Activated CD8-positive, alpha-beta memory T cell treated with anti-CD3 and anti-CD28 coated beads for 48 hours (primary cell): Measurements from ENCODE around the gene RTL9.

ENCODE experiments used
- DNase-seq, 3 experiments: peaks; one replicate each; pipeline ENCODE4 v3.0.0-alpha.2; 2020; ENCODE audit warnings: low read depth in 2 of 3, low spot score in 2 of 3

Gene RTL9

DNA sequence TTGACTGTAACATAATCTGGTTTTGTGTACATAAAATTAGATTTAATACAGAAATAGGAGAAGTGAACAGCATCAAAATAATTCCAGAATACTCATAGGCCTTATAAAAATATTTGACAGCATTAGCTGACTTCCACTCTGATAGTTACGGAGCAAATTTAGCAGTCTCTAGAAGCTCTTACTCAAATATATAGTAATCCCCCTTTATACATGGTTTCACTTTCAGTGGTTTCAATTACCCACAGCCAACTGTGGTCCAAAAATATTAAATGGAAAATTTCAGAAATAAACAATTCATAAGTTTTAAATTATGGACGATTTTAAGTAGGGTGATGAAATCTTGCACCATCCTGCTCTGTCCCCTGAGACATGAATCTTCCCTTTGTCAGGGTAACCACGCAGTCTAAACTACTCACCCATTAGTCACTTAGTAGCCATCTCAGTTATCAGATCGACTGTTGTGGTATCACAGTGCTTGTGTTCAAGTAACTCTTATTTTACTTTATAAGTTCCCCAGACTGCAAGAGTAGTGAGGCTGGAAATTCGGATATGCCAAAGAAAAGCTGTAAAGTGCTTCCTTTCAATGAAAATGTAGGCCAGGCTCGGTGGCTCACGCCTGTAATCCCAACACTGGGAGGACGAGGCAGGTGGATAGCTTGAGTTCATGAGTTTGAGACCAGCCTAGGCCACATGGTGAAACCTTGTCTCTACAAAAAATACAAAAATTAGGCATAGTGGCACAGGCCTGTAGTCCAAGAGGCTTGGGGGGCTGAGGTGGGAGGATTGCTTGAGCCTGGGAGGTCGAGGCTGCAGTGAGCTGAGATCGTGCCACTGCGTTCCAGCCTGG, 17.2 kb upstream of the RTL9 start:
- DNase-seq, result no peak

DNA sequence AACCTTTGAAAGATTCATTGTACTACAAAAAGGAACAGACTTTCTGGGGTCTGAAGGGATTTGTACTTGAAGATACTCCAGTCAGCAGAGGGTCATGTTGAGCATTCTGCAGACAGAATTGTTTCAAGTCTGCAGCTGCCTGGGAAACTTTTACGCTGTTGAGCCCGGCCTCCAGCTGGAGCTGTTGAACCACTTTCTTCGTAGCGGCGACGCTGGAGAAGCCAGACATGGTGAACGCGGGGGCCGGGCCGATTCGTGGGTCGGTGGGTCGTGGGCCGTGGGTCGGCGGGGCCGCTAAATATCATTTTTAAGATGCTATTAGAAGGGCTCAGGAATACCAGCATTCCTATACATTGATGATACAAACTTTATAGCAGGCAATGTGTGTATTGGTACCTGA, 12.0 kb upstream of the RTL9 start:
- DNase-seq, result no peak

DNA sequence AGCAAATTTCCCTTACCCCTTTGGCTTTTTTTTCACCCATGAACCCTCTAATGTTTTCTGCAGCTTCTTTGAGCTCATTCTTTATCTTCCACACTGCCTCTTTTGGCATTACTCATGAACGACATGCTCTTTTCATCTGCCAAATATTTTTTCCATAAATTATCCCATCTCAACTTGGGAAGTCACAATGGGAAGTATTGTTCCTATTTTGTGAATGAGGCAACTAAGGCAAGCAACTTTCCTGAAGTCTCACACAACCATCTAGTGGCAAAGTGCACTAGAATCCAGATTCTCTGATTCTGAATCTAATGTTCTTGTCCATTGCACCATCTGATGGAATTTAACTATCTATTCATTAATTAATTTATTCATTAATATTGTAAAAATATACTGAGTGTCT, 625 bp downstream of the RTL9 start:
- no peak for DNase-seq

DNA sequence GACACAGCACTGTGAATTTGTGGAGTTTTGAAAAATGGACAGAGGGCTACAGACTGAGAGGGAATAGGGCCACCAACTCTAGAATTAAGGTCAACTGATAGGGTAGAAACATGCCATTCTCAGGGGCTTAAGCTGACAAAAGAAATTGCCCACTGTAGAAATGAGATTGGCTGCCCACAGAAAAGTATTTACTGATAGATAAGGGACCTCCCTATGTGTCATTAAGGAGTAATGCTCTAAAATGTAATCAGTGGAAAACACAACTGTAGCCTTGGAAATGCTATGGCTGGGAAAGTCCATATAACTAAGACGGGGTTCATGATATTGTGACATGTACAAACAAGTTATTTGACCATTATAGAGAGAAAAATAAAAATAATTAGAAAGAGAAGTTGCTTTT, 4.6 kb downstream of the RTL9 start:
- DNase-seq, result no peak

DNA sequence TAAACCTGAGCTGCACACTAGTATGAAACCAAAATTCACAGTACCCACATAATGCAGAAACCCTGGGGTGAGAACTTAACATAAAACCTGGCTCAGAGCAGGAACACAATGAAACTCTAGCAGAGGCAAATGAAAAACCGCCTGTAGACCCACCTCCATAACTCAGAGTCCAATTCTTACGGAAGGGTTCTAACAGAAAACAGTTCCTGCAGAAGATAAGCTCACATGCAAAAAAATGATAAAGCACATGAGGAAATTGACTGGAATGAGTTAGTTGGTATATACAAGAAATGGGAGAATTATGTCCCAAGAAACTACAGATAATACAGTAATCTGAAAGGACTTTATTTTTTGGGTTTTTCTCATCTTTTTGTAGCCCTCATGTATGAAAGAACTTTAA, 14.7 kb downstream of the RTL9 start:
- DNase-seq, result no peak

DNA sequence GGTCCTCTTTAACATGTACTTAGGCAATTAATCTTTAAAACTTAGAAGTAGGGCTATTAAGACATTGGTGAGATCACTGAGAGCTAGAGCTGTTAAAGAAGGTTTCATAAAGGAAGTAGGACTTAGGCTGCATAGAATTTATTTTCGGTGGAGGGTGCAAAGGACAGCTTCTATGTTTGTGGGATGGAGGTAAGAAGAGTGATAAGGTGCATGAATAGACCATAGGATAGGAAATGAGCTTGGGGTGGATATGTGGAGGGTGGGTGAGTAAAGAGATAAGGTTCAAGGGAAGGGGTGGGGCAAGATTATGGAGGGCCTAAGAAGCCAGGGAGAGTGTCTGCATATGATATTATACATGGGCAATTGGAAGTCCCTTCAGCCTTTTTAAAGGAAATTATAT, 15.9 kb downstream of the RTL9 start:
- no peak for DNase-seq

DNA sequence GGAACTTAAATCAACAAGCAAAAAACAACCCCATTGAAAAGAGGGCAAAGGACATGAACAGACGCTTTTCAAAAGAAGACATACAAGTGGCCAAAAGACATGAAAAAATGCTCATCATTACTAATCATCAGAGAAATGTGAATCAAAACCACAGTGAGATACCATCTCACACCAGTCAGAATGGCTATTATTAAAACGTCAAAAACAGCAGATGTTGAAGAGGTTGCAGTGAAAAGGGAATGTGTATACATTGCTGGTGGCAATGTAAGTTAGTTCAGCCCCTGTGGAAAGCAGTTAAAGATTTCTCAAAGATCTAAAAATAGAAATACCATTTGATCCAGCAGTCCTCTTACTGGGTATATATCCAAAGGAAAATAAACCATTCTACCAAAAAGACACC, 22.6 kb downstream of the RTL9 start:
- no peak for DNase-seq

DNA sequence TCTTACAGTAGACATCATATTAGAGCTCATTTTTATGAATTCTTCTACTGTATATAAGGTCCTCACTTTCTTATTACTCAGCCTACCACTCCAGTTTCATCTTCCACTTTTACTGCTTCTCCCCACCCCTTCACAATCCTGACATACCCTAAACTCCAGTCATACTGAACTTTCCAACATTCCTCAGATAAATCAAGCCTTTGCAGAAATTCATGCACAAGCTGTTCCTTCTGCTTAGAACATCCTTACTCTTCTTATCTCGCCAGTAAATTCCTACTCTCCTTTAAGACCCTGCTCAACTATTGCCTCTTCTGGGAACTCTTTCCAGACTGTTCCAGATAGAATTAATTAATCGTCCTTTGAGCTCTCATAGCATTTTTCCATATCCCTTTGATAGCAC, 24.8 kb downstream of the RTL9 start:
- no peak for DNase-seq

DNA sequence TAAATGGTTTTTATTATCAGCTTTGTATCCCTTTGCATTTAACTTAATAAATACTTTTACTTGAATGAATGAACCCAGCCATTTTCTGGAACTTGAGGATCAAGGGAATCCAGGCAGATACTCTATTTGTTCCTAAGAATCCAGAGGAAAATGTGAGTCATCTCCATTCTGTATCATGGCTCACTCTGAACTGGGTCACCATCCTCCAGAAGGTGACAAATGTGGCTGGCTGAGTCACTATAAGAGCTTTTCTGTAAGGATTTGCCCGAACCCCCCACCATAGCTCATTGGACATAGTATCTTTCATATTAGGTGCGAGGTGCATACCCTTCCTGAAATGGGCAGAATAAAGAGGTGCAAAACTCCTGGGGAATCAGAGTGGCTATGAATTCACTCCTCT, 25.8 kb downstream of the RTL9 start:
- DNase-seq, result no peak

DNA sequence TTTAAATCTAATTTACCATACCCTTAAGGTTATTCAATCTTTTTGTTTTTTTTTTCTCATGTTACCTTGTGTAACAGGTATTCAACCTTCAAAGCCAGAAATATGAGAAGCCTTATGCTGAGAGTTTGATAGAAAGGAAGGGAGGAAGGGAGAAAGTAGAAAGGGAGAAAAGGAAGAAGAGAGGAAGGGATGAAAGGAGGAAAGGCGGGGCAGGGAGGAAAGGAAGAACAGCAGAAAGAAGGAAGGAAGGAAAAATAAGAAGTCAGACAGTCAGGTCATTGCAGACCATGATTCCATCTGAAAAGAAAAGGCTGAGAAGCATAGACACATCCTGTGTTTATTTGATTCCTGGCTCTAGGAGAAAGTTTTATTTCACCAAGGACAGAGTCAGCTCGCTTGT, 30.9 kb downstream of the RTL9 start:
- DNase-seq, result no peak

DNA sequence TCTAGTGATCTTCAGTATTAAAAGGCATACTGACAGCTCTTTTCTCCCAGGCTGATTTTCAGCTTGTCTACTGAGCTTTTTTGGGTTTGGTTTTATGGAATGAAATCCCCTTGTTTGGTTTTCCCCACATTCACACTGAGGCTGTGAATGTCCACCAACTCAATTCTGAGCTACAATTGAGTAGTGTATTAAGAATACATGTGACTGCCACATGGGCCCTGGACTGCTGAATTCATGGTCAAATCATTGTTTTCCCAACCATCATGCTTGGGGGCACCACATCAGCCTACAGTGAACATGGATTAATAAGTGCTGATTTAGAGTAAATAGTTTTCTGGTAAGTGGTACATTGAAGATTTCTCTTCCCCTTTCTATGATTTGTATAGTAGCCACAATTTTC, 32.4 kb downstream of the RTL9 start:
- no peak for DNase-seq

DNA sequence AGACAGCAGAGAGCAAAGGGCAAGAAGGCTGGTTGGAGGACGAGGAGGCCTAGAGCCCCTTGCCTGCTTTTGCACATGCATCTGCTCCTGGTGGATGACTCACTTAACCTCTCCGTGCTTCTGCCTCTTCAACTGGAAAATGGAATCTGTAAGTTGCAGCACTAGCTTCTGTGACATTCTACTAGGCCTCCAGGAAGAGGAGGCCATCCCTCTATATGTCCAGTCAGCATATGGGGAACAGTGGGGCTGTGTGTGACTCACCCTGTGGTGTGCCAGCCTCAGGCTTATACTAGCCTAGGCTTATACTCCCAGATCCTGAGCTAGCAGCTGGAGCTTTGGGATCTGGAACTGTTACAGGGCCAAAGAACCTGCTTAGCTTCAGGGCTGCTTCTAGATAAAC, 36.0 kb downstream of the RTL9 start:
- DNase-seq, result no peak

DNA sequence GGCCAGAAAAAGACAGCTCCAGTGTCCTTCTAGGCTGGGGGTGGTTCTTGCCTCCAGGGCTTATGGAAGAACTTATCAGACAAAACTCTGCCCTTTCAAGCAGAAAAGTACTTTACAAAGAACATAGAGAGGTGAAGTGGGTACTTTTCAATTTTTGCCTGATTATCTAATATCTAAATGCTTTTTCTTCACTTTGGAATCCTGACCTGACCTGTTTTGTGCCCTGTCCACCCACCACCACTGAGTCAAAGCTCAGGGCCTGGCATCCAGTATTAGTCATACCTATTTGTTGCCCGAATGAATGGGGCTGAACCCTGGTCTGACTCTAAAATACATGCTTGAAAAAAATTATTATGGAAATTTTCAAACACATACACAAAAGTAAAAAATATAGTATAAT, 37.2 kb downstream of the RTL9 start:
- DNase-seq, result no peak

DNA sequence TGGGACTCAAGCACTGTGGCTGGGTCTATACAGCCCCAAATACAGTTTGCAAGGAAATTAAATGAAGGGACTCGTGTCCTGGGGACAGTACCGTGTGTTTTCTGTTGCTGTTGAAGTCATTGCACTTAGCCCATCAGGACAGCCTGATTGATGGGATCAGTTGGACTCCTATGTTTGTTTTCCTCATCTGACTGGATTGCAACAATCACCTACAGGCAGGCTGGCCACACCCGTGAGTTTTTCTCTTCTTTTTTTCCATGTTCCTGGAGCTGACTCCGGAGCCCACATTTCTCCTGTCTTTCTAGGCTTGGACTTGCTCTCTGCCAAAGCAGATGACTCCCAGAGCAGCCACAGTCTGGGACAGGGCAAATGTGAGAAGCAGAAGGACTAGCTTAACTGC, 38.1 kb downstream of the RTL9 start:
- DNase-seq, result no peak

DNA sequence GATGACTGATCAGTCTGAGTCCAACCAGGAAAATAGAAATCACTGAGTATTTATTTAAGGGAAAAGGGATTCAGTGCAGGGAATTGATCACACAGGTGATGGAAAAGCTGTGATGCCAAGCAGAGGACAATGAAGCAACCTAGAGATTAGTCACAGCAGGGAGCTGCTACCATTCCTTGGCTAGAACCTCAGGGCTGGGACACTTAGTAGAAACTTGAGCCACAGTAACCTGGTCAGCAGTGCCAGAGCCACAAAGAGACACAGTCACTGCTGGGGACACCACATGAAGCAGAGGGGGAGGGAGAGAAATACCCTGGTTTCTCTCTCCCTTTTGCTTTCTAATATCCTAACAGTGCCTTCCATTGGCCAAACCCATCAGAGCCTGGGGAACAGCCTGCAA, 38.7 kb downstream of the RTL9 start:
- DNase-seq, result no peak

DNA sequence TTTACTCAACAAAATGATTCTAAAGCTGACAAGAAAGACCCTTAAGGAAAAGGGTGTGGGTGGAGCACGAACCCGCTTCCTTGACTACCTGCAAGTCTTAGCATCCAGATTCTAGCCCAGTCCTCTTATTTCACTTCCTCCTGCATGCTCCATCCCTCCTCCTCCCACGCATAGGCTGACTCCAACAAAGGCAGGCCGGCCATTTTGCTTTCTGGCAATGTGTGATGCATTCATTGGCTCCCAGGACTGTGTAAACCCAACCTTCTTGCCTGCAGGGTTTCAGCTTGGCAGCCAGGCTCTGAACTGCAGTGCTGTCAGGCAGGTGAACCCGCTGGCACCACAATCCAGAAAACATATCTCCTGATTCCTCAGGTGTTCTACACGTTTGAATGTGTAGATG, 39.3 kb downstream of the RTL9 start:
- DNase-seq, result no peak

DNA sequence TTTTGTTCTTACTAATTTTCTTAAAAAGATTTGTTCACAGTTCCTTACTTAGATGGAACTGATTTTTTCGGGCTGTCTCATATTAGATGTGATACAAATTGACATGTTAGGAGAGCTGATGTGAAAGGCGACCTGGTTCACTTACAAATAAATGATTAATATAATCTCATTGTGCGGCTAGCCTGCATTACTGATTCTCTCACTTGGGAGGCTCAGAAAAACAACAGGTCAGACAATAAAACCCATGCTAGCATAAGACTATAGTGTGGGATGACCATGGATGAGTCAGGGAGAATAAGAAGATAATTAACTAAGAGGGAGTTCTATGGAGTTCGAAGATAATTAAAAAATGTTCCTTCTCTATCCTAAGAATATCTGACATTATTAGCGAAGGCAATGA, 40.8 kb downstream of the RTL9 start:
- no peak for DNase-seq

DNA sequence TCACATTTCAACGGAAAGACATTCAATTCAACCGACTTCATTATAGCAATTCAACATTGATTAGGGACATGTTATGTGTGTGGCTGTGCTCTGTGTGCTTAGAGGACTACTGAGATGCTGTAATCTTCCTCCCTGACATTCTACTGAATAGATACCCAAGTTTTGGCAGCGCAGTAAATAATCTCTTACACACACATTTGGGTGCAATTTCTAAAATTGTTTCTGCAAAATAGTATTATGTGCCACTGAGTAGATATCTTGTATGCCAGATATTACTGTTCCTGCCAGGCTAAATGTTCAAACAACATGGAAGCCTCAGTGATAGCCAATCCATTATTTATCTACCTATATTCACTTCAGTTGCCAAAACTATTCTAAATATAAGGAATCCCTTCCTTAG, 41.3 kb downstream of the RTL9 start:
- DNase-seq, result no peak

DNA sequence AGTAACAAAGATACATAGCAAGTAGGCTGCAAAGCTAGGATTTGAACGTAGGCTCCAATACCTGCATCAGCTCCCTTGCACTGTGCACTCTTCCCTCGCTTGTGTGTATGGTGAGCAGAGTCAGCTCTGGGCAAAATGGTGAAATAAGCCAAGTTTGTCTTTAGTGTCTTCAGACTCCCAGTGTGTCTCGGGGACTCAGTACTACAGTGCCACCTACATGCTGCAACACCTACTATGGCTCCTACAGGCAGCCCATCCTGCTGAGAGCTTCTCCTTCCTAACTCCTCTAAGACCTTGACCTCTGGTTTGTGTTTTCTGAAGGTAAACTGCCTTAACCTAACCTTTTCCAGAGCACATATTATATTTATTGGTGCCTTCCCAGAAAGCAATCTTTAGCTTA, 42.5 kb downstream of the RTL9 start:
- DNase-seq, result no peak

DNA sequence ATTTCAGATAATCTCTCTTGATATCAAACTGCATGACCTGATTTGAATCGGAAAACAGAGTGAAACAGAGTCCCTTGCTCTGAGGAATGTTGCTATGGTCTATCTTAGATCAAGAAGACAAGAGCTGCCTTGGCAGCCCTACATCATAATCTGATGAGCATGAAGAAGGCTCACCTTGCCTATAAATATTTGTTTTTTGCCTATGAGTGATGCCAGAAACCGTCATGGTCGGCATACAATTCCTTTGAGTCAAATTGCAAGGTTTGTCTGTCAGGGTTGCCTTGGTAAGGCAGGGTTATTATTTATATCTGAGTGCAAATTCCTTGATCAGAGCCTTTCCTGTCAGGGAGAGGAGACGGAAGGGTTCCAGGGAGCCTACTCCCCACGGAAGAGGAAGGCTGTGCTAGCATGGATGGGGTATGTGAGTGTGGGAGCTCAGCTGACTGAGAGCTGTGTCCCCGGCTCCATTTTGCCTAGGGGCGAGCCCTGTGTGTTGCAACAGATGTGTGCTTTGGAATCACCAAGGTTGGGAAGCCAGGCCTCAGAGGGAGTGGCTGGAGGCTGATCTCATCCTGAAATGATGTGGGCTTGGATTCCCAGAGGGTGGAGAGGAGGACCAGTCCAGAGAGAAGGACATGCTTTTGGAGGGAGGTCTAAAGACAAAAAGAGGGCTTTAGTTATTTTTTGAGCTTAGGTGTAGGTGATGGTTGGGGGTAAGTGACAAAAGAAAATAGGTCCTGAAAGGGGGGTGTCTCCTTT, 43.6 kb downstream of the RTL9 start:
- DNase-seq, result no peak

DNA sequence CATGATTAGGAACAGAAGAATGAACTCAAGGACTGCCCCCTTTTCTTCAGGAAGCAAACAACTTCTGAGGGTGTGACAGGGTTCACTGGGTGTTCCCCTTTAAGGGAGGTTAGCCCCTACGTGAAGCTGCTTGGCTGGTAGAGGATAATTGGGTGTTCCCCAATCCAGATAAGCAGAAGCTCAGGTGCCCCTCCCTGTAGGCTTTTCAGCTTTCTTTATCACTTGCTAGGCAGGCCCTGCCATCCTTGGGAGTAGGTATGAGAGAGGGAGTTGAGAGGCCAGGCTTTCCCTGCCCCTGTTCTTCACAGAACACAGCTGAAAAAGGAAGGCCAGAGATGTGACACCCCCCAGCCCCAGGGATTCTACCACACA, 44.2 kb downstream of the RTL9 start:
- DNase-seq, result no peak

DNA sequence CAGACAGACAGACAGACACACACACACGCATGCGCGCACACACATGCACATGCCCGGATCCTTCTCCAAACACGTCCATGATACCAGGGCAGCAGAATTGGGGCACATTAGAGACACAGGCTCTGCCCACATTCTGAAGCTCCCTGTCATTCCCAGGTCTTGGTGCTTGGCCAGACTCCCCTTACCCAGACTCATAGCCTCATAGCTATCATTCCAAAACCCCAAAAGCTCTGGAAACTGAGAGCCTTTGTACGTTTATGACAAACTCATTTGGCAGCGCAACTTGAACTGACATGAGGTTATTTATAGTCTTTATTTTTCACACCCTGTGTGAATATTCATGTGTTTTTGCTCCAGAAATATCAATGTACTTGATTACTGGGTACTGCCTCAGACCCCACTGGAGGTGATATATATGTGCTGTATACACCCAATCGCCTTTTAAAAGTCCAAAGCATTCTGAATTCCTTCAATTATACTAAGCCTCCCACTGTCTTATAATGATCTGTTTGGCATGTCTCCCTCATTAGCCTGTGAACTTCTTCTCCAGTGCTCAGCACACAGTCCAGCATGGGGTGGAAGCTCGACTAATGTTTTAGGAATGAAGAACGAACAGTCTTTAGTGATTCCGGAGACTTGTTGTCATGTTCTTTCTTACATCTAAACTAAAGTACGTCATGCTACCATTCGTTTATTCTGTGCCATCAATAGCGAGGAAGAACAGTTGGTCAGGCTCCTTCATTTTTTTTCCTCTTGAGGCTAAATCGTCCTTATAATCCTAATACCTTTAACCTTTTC, 45.0 kb downstream of the RTL9 start:
- no peak for DNase-seq
